Caco-2 (cell line): ENCODE measurements around the gene CSMD2. TPM values are rescaled to one million over a fixed set of nuclear protein-coding genes. Genes with fewer than 3 reads are reported as not detected.

Experiments
- BruUV-seq: library from RNA; stranded (reverse); fragments of 400-500 nt; replicated peaks from 2 replicates; lab custom pipeline; 2021; lab: Mats Ljungman, UMichigan
- CTCF ChIA-PET: fragments of 300-600 bp; sonication (Branson Sonifier 250); formaldehyde crosslinking; loops from one replicate; lab custom pipeline; 2022; ENCODE audit warnings: antibody characterized with exemption; lab: Charles Lee
- POLR2A ChIA-PET: fragments of 300-600 bp; sonication (Branson Sonifier 250); formaldehyde crosslinking; loops from one replicate; lab custom pipeline; 2022; ENCODE audit warnings: antibody characterized with exemption; lab: Charles Lee
- DNase-seq, 2 experiments: peaks; one replicate each; pipeline versions ENCODE4 v3.0.0 to v3.0.0-alpha.2; 2020 to 2022
- H3K27me3 ChIP-seq: replicated peaks from 2 replicates; pipeline ENCODE4 v1.6.0; 2011; ENCODE audit warnings: low read length; ENCODE audit not compliant: control insufficient read depth, insufficient read depth
- H3K36me3 ChIP-seq: 2 replicates; pipeline ENCODE4 v1.5.1; 2011; ENCODE audit warnings: low read length; ENCODE audit not compliant: control insufficient read depth, insufficient read depth
- H3K4me1 ChIP-seq: fragments of 250-450 bp; sonication (Bioruptor Pico); 2 replicates; pipeline ENCODE4 v1.5.1; 2020; ENCODE audit warnings: mild to moderate bottlenecking
- H3K4me3 ChIP-seq: 2 replicates; pipeline ENCODE4 v1.5.1; 2011; ENCODE audit warnings: low read depth, mild to moderate bottlenecking, control low read depth, low read length
- H3K9me3 ChIP-seq: fragments of 250-450 bp; sonication (Bioruptor Pico); 2 replicates; pipeline ENCODE4 v1.5.1; 2020; ENCODE audit warnings: mild to moderate bottlenecking, moderate library complexity
- H3K27ac Mint-ChIP-seq: one replicate; pipeline ENCODE4 v1.8.0; 2022; ENCODE audit warnings: mixed read lengths; ENCODE audit not compliant: unreplicated experiment
- H3K27me3 Mint-ChIP-seq: one replicate; pipeline ENCODE4 v1.8.0; 2022; ENCODE audit warnings: mixed read lengths; ENCODE audit not compliant: insufficient read depth, unreplicated experiment
- H3K36me3 Mint-ChIP-seq: one replicate; pipeline ENCODE4 v1.8.0; 2022; ENCODE audit warnings: mild to moderate bottlenecking, mixed read lengths; ENCODE audit not compliant: insufficient read depth, unreplicated experiment
- H3K4me1 Mint-ChIP-seq: one replicate; pipeline ENCODE4 v1.8.0; 2022; ENCODE audit warnings: low read depth, mixed read lengths; ENCODE audit not compliant: unreplicated experiment
- H3K4me3 Mint-ChIP-seq: one replicate; pipeline ENCODE4 v1.8.0; 2022; ENCODE audit warnings: mild to moderate bottlenecking, moderate library complexity, mixed read lengths; ENCODE audit not compliant: unreplicated experiment
- H3K9me3 Mint-ChIP-seq: one replicate; pipeline ENCODE4 v1.8.0; 2022; ENCODE audit warnings: mixed read lengths; ENCODE audit not compliant: unreplicated experiment
- CTCF ChIP-seq, 2 experiments: fragments of 200-600 bp in 1 of 2; IDR thresholded peaks; 1 replicate in 1 of 2; 2 replicates in 1 of 2; pipeline versions ENCODE4 v1.5.1 to v1.8.0; 2011 to 2022; ENCODE audit warnings: antibody characterized with exemption in 1 of 2, control low read depth in 1 of 2, inconsistent platforms in 1 of 2, low read depth in 1 of 2, low read length in 1 of 2, mild to moderate bottlenecking in 1 of 2, moderate library complexity in 1 of 2; ENCODE audit not compliant: insufficient read depth in 1 of 2, severe bottlenecking in 1 of 2, unreplicated experiment in 1 of 2
- intact Hi-C: fragments of 100-400 bp; cut with micrococcal nuclease; formaldehyde crosslinking; loops from one replicate; pipeline ENCODE4 v1.10.0; 2022; ENCODE audit not compliant: unreplicated experiment
- total RNA-seq: library from RNA; stranded (reverse); gene quantifications from 2 replicates; pipeline ENCODE4 v1.2.3, GENCODE V29; 2022

The CSMD2 gene
- total RNA-seq, 1 experiment from 2014 or later, result not detected

- ChIA-PET POLR2A (no interaction called here), CTCF (no interaction called here)
- no peaks in the 10 kb centered on the region for H3K9me3 Mint-ChIP-seq
- peaks cover 6% of the 10 kb centered on the region for H3K36me3 Mint-ChIP-seq
- BruUV-seq, result no TSS peak
- H3K4me3 Mint-ChIP-seq, result no peak overlapping the region
- H3K4me3 ChIP-seq, result no peak overlapping the region
- H3K27me3 ChIP-seq, result no peaks in the 10 kb centered on the region
- no peaks in the 10 kb centered on the region for H3K9me3 ChIP-seq
- H3K36me3 ChIP-seq, result no peaks in the 10 kb centered on the region
- H3K27ac Mint-ChIP-seq, result no peak overlapping the region
- intact Hi-C loops, result no loop called here
- no peaks in the 10 kb centered on the region for H3K4me1 Mint-ChIP-seq
- DNase-seq, result no peak
- H3K4me1 ChIP-seq, result no peaks in the 10 kb centered on the region
- peaks cover 6% of the 10 kb centered on the region for H3K27me3 Mint-ChIP-seq
- TF ChIP-seq CTCF (IDR thresholded peaks at IDR 0.05; ENCODE audit: insufficient read depth in 1 of 2, low read depth in 1 of 2, low read length in 1 of 2, severe bottlenecking in 1 of 2, unreplicated experiment in 1 of 2), result no peak
Observed at GRCh38 chr1:33962061-33962460, 203.0 kb downstream of the CSMD2 start.

DNA sequence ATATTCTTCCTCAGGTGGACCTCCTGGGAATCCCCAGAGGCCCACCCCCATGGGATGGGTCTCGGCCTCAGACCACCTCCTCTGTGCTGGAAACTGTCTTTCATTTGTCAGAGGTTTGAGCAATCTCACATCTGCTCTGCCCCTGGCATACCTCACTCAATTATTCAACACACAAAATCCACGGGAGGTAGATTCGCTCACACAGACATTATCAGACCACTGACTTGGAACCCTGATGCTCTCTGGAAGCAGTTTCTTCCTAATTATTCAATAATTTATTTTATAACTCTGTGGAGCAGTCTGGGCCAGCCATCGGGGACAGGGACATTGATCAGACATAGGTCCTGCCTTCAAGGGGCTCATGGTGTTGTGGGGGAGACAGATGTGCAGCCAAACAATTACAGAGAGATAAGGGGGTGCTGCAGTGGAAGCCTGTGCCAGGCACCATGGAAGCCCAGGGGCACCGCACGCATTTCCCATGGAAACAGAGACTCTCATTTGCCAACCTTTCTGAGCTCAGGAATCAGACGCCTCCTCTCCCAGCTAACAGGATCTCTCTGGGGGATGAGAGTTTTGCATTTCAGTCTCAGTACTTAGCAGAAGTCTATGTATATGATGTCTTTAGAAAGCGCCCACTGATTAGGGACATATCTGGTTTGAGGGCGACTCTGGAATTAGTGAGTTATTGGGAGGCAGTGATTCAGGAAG, 204.7 kb downstream of the CSMD2 start:
- no peak for TF ChIP-seq CTCF (IDR thresholded peaks at IDR 0.05; ENCODE audit: insufficient read depth in 1 of 2, low read depth in 1 of 2, low read length in 1 of 2, severe bottlenecking in 1 of 2, unreplicated experiment in 1 of 2)
- peaks cover 6% of the 10 kb centered on the region for H3K36me3 Mint-ChIP-seq
- no peak overlapping the region for H3K4me3 ChIP-seq
- POLR2A ChIA-PET, result no interaction called here
- no peaks in the 10 kb centered on the region for H3K4me1 Mint-ChIP-seq
- H3K4me3 Mint-ChIP-seq, result no peak overlapping the region
- H3K9me3 Mint-ChIP-seq, result no peaks in the 10 kb centered on the region
- DNase-seq, result no peak
- BruUV-seq, result no TSS peak
- intact Hi-C loops, result no loop called here
- peaks cover 14% of the 10 kb centered on the region for H3K27me3 Mint-ChIP-seq
- no peak overlapping the region for H3K27ac Mint-ChIP-seq
- no peaks in the 10 kb centered on the region for H3K36me3 ChIP-seq
- no peaks in the 10 kb centered on the region for H3K27me3 ChIP-seq
- CTCF ChIA-PET, result no interaction called here
- H3K9me3 ChIP-seq, result no peaks in the 10 kb centered on the region
- no peaks in the 10 kb centered on the region for H3K4me1 ChIP-seq

DNA sequence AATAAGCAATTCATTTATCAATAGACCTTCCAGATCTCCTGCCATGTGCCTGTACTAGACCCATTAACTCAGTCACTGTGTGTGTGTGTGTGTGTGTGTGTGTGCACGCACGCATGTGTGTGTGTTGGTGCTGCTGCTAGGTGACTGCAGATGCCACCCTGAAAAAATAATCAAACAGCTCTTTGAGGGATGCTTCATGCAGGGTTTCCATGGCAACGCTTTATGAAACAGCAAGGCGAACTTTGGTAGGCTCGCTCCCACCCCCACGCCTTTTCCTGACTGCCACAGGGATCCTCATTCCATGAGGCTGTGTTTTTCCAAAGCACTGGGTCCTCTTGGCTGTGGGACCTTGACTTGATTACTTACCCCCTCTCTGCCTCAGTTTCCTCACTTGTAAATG, 207.2 kb downstream of the CSMD2 start:
- H3K4me1 ChIP-seq, result no peaks in the 10 kb centered on the region
- ChIA-PET CTCF (no interaction called here), POLR2A (no interaction called here)
- TF ChIP-seq CTCF (IDR thresholded peaks at IDR 0.05; ENCODE audit: insufficient read depth in 1 of 2, low read depth in 1 of 2, low read length in 1 of 2, severe bottlenecking in 1 of 2, unreplicated experiment in 1 of 2), result no peak
- no peak overlapping the region for H3K27ac Mint-ChIP-seq
- H3K36me3 ChIP-seq, result no peaks in the 10 kb centered on the region
- H3K4me1 Mint-ChIP-seq, result no peaks in the 10 kb centered on the region
- peaks cover 16% of the 10 kb centered on the region for H3K27me3 Mint-ChIP-seq
- no peak for DNase-seq
- no peaks in the 10 kb centered on the region for H3K9me3 Mint-ChIP-seq
- H3K4me3 Mint-ChIP-seq, result no peak overlapping the region
- intact Hi-C loops, result no loop called here
- no peaks in the 10 kb centered on the region for H3K36me3 Mint-ChIP-seq
- no TSS peak for BruUV-seq
- no peaks in the 10 kb centered on the region for H3K9me3 ChIP-seq
- no peak overlapping the region for H3K4me3 ChIP-seq
- H3K27me3 ChIP-seq, result no peaks in the 10 kb centered on the region
